GF-D8 (cell line): ENCODE results near the gene HADHA.

Experiments used
- DNase-seq: peaks from one replicate; lab custom pipeline; 2025; lab: John Stamatoyannopoulos, UW

Gene HADHA

DNA sequence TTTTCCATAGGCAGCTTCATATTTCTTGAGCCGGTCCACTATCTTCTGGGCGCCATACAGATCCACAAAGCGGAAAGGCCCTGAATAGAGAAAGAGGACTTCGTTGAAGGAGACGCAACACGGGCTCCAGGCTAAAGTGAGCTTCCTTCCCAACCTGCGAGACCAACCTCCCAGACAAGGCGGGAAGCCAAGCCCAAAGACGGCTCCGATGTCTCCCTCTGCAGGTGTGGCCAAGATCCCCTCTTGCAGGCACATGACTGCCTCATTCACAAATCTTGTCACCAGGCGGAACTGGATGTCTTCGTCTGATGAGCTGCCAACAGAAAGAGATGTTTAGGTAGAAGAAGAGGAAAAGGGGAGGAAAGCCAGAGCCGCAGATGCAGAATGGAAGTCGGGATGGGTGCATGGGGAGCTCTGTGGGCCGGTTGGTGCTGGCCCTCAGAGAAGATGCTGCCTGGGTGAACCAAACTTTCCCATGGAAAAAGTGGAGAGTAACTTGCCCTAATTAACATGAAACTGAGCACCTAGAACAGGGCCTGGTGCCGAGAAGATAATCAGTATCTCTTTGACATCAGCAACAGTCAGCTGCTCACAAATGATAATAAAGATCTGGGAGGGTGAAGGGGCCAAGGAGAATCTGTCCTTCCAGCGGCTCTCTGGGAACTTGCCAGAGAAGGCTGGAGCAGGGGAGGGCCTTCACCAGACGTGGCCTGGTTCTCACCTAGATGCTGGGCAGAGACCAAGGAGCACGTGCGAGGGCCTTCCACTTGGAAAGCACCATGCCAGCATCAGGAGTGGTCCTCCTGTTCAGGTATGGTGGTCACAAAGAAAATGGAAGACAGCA is 52.9 kb downstream of the HADHA start:
- no peak for DNase-seq

- no peak for DNase-seq
These were observed 54.1 kb downstream of the HADHA start for GRCh38 chr2:26190369-26190768.

DNA sequence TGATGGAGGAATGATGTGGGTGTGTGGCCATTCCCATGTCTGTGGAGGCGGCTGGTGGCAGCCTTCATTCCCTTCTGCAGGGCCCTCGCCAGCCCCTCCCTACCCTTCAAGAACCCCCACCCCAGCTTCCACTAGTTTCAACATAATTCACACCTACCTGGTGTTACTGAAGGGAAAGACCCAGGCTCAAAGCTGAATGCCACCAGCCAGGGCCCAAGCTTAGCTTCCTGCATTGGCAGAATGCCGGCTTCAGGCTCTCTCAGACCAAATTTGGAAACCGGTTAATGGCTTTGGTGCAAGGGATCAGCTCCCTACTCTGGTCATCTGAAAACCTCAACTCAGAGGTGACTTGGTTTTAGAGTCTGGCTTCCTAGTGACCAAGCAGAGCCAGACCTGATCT is 54.7 kb downstream of the HADHA start:
- DNase-seq: no peak

GRCh38 chr2:26189123-26189522 is 55.3 kb downstream of the HADHA start:
- DNase-seq: no peak

DNA sequence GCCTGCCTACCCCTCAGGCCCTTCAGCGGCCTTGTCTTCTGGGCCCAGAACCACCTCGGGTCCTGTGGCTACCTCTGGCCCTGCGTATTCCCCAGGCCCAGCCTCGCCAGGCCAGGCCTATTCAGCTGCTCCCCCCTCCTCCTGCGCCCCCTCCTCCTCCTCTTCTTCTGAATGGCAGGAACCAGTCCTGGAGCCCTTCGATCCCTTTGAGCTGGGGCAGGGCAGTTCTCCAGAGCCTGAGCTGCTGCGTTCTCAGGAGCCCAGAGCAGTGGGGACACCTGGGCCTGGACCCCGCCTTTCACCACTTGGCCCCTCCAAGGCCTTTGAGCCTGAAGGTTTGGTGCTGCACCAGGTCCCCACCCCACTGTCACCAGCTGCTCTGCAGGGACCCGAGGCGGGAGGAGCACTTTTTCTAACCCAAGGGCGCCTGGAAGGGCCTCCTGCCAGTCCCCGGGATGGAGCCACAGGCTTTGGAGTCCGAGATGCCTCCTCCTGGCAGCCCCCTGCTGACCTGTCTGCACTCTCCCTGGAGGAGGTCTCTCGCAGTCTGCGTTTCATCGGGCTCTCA is 56.8 kb downstream of the HADHA start:
- DNase-seq: no peak

DNA sequence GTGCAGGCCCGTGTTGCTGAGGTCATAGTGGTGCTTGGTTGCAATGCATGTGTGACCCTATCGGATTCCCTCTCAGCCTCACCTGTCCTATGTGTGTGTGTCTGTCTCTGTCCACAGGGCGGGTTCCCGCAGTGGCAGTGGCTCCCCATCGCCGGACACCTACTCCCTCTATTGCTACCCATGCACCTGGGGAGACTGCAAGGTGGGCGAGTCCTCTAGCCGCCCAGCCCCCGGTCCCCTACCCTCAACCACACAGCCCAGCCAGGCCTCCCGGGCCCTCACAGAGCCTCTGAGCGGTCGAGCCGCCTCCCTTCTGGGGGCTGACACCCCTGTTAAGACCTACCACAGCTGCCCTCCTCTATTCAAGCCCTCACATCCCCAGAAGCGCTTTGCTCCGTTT is 57.3 kb downstream of the HADHA start:
- DNase-seq: no peak

GRCh38 chr2:26185954-26186770 is 58.3 kb downstream of the HADHA start:
- no peak for DNase-seq

DNA sequence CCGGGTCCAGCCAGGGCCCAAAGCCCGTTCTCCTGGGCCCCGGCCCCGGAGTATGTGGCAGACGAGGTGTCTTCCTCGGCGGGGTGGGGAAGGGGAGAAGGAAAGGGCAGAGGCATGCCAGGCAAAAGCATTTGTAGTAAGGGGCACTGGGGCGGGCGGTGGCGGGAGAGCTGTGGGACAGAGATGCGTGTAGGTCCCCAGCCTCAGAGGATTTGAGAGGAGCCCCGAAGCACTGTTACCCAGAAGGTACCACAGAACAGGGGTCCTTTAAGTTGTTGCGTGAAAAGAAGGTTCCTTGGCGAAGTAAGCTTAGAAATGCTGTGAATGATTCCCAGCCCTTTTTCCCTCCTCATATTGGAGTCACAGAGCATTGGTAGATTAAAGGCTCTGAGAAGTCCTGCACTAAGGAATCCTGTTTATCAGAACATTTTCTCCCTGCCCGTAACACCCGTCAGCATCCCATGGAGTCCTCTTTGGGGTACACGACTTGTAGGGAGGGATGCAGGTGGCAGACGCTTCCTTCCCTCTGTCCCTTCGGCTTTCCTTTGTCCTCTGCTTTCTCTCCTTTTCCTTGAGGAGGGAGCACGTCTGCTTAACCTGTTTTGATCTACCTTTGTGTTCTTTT is 59.0 kb downstream of the HADHA start:
- DNase-seq: no peak

- DNase-seq: peak; percentile 5
These were observed 59.7 kb downstream of the HADHA start for GRCh38 chr2:26184555-26185303.

DNA sequence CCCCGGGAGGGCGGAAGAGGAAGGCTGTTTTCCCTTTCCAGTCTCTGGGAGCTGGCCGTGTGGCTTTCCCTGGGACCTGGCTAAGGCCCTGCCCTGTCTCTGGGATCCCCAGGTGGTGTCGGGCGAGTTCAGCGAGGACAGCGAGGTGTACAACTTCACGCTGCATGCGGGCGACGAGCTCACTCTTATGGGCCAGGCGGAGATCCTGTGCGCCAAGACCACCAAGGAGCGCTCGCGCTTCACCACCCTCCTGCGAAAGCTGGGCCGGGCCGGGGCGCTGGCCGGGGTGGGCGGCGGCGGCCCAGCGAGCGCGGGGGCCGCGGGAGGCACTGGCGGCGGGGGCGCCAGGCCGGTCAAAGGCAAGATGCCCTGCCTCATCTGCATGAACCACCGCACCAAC is 60.3 kb downstream of the HADHA start:
- no peak for DNase-seq

- DNase-seq: no peak
These were observed 61.4 kb downstream of the HADHA start for GRCh38 chr2:26182887-26183630.

GRCh38 chr2:26182441-26182840 is 62.0 kb downstream of the HADHA start:
- DNase-seq: no peak

GRCh38 chr2:26179446-26179913 is 65.0 kb downstream of the HADHA start:
- DNase-seq: no peak

- no peak for DNase-seq
These were observed 65.5 kb downstream of the HADHA start for GRCh38 chr2:26178746-26179436.

- no peak for DNase-seq
These were observed 66.2 kb downstream of the HADHA start for GRCh38 chr2:26178246-26178645.

- no peak for DNase-seq
These were observed 67.3 kb downstream of the HADHA start for GRCh38 chr2:26177122-26177521.

DNA sequence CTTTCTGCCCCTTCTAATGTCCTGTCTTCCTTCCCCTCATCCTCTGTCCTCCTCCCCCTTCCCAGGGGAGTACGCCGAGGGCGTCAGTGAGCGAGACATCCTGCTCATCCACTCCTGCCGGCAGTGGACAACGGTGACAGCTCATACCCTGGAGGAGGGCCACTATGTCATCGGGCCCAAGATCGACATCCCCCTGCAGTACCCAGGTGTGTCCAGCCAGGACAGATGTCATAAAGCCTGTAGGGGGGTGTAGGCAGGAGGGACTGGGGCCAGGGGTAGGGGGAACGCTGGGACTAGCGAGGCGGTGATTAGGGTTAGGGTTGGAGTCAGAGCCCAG is 68.2 kb downstream of the HADHA start:
- DNase-seq: no peak

- DNase-seq: no peak
These were observed 68.8 kb downstream of the HADHA start for GRCh38 chr2:26175466-26176278.

GRCh38 chr2:26174691-26175465 is 69.6 kb downstream of the HADHA start:
- DNase-seq: no peak
